ENCODE results near the gene COL4A2.

Gene COL4A2

DNA sequence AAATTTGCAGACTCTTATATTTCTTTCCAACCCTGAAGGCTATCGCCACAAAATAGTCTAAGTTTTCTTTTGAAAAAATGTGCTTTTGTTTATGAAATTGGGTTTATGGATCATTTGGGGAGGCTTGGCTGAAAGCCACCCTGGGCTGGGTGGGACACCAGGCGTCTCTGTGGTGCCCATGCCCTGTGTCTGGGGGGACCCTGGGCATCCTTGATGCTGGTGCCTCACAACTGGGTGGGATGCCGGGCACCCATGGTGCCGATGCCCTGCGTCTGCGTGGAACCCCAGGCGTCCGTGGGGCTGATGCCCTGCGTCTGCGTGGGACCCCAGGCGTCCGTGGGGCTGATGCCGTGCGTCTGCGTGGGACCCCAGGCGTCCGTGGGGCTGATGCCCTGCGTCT lies 149.5 kb downstream of the COL4A2 start:
- Histone ChIP-seq H3K9me3 (ENCODE audit: low read depth, low read length) (no peaks in the 10 kb centered on the region), H3K4me3 (no peak overlapping the region), H3K27ac (no peak overlapping the region), H3K36me3 (ENCODE audit: insufficient read depth, low read length) (no peaks in the 10 kb centered on the region), H3K9ac (ENCODE audit: insufficient read length) (no peak overlapping the region)
- DNase-seq (ENCODE audit: low read depth, low spot score) = no peak
- TF ChIP-seq EZH2 (IDR thresholded peaks at IDR 0.05) (no peak), FOXP2 (optimal IDR thresholded peaks at IDR 0.05; ENCODE audit: control extremely low read depth, extremely low read length, insufficient read depth) (no peak), POLR2AphosphoS5 (IDR thresholded peaks at IDR 0.05; ENCODE audit: borderline replicate concordance, low read depth, low read length) (no peak)

DNA sequence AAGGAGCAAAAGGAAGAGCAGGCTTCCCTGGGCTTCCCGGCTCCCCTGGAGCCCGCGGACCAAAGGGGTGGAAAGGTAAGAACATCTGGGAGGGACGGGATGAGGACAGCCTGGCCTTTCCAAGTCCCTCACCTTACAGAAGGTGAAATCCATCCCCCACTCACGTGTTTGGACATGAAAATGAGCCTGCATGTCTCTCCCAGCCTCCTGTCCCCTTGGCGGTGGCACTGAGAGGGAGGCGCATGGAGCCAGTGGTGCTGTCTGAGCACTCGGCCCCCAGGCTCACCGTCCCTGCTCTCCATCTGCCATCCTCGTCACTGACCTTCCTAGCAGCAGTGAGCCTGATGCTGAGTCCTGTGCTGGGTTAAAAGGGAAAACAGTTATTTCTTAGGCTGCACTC lies 150.3 kb downstream of the COL4A2 start:
- no peak for DNase-seq (ENCODE audit: low read depth, low spot score)
- no peaks in the 10 kb centered on the region for H3K9me3 ChIP-seq (ENCODE audit: low read depth, low read length)
- no peak overlapping the region for H3K4me3 ChIP-seq
- TF ChIP-seq FOXP2 (optimal IDR thresholded peaks at IDR 0.05; ENCODE audit: control extremely low read depth, extremely low read length, insufficient read depth) (no peak), POLR2AphosphoS5 (IDR thresholded peaks at IDR 0.05; ENCODE audit: borderline replicate concordance, low read depth, low read length) (no peak), EZH2 (IDR thresholded peaks at IDR 0.05) (no peak)
- H3K36me3 ChIP-seq (ENCODE audit: insufficient read depth, low read length) = no peaks in the 10 kb centered on the region
- H3K27ac ChIP-seq = no peak overlapping the region
- H3K9ac ChIP-seq (ENCODE audit: insufficient read length) = no peak overlapping the region

DNA sequence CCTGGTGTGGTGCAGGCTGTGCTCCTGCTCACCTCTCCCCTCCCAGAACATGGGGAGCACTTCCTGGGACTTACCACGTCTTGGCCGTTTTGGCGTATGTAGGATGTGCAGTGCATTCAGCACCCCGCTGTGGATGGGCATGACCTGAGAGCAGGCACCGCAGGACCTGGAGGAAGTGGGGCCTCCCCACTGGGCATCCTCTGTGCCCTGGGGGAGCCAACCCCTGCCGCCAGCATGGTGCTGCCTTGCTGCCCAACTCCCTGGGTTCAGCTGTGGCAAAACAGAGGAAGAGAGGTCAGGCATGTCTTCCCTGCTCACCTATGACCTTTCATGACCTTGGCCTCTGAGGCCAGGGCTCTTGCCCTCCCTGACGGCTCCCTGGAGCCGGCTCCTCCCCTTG lies 150.9 kb downstream of the COL4A2 start:
- Histone ChIP-seq H3K9me3 (ENCODE audit: low read depth, low read length) (no peaks in the 10 kb centered on the region), H3K27ac (no peak overlapping the region), H3K4me3 (no peak overlapping the region), H3K36me3 (ENCODE audit: insufficient read depth, low read length) (no peaks in the 10 kb centered on the region), H3K9ac (ENCODE audit: insufficient read length) (no peak overlapping the region)
- no peak for DNase-seq (ENCODE audit: low read depth, low spot score)
- TF ChIP-seq POLR2AphosphoS5 (IDR thresholded peaks at IDR 0.05; ENCODE audit: borderline replicate concordance, low read depth, low read length) (no peak), FOXP2 (optimal IDR thresholded peaks at IDR 0.05; ENCODE audit: control extremely low read depth, extremely low read length, insufficient read depth) (no peak), EZH2 (IDR thresholded peaks at IDR 0.05) (no peak)

DNA sequence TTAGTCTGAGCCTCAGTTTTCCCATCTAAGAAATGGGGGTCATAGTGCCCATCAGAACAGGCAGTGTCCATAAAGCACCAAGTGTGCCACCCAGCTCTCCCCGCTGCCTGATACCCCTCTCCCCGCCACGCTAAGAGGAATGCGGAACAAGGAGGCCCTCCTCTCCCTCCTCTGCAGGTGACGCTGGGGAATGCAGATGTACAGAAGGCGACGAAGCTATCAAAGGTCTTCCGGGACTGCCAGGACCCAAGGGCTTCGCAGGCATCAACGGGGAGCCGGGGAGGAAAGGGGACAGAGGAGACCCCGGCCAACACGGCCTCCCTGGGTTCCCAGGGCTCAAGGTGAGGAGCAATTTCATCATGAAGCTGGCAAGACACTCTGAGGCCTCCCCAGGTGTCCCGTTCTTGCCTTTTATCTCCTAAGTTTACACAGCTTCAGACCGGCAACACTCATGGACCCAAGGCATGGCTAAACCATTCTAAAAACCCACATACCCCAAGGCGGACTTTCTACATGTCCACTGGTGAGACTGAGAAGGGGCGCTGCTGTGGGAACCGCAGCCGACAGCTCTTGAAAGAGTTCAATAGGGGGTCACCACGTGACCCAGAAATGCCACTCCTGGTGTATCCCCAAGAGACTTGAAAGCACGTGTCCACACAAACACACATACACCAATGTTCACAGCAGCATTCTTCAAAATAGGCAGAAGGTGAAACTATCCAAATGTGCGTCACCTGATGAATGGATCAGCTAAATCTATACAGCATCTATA lies 151.7 kb downstream of the COL4A2 start:
- Histone ChIP-seq H3K9ac (ENCODE audit: insufficient read length) (no peak overlapping the region), H3K36me3 (ENCODE audit: insufficient read depth, low read length) (no peaks in the 10 kb centered on the region), H3K4me3 (no peak overlapping the region), H3K9me3 (ENCODE audit: low read depth, low read length) (no peaks in the 10 kb centered on the region), H3K27ac (no peak overlapping the region)
- no peak for DNase-seq (ENCODE audit: low read depth, low spot score)
- TF ChIP-seq EZH2 (IDR thresholded peaks at IDR 0.05) (no peak), FOXP2 (optimal IDR thresholded peaks at IDR 0.05; ENCODE audit: control extremely low read depth, extremely low read length, insufficient read depth) (no peak), POLR2AphosphoS5 (IDR thresholded peaks at IDR 0.05; ENCODE audit: borderline replicate concordance, low read depth, low read length) (no peak)

DNA sequence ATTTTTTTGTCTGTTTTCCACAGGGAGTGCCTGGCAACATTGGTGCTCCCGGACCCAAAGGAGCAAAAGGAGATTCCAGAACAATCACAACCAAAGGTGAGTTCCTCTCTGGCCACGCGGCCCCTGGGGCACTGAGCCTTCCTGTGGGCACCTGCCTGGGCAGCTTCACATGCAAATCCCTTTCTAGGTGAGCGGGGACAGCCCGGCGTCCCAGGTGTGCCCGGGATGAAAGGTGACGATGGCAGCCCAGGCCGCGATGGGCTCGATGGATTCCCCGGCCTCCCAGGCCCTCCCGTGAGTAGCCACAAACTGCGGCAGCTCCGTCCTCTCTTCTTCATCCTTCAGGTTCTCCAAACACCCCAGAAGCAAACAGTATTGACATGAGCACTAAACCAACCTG lies 155.0 kb downstream of the COL4A2 start:
- TF ChIP-seq FOXP2 (optimal IDR thresholded peaks at IDR 0.05; ENCODE audit: control extremely low read depth, extremely low read length, insufficient read depth) (no peak), EZH2 (IDR thresholded peaks at IDR 0.05) (no peak), POLR2AphosphoS5 (IDR thresholded peaks at IDR 0.05; ENCODE audit: borderline replicate concordance, low read depth, low read length) (no peak)
- H3K4me3 ChIP-seq = no peak overlapping the region
- no peaks in the 10 kb centered on the region for H3K9me3 ChIP-seq (ENCODE audit: low read depth, low read length)
- no peaks in the 10 kb centered on the region for H3K36me3 ChIP-seq (ENCODE audit: insufficient read depth, low read length)
- no peak for DNase-seq (ENCODE audit: low read depth, low spot score)
- no peak overlapping the region for H3K9ac ChIP-seq (ENCODE audit: insufficient read length)
- no peak overlapping the region for H3K27ac ChIP-seq

DNA sequence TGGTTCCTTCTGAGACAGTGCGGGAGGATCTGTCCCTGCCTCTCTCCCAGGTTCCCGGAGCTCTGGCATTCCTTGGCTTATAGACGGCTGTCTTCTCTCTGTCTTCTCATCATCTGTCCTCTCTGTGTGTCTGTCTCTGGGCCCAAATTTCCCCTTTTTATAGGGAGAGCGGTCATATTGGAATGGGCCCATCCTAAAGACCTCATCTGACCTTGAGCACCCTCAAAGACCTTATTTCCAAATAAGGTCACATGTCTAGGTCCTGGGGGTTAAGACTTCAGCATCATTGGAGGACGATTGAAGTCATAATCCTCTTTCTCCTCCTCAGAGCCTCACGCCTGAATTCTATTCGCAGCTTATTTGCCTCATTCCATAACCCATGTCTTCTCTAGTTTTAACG lies 156.1 kb downstream of the COL4A2 start:
- Histone ChIP-seq H3K27ac (no peak overlapping the region), H3K9ac (ENCODE audit: insufficient read length) (no peak overlapping the region), H3K36me3 (ENCODE audit: insufficient read depth, low read length) (no peaks in the 10 kb centered on the region), H3K4me3 (no peak overlapping the region), H3K9me3 (ENCODE audit: low read depth, low read length) (no peaks in the 10 kb centered on the region)
- TF ChIP-seq POLR2AphosphoS5 (IDR thresholded peaks at IDR 0.05; ENCODE audit: borderline replicate concordance, low read depth, low read length) = no peak
- no peak for TF ChIP-seq EZH2 (IDR thresholded peaks at IDR 0.05)
- no peak for TF ChIP-seq FOXP2 (optimal IDR thresholded peaks at IDR 0.05; ENCODE audit: control extremely low read depth, extremely low read length, insufficient read depth)
- no peak for DNase-seq (ENCODE audit: low read depth, low spot score)

DNA sequence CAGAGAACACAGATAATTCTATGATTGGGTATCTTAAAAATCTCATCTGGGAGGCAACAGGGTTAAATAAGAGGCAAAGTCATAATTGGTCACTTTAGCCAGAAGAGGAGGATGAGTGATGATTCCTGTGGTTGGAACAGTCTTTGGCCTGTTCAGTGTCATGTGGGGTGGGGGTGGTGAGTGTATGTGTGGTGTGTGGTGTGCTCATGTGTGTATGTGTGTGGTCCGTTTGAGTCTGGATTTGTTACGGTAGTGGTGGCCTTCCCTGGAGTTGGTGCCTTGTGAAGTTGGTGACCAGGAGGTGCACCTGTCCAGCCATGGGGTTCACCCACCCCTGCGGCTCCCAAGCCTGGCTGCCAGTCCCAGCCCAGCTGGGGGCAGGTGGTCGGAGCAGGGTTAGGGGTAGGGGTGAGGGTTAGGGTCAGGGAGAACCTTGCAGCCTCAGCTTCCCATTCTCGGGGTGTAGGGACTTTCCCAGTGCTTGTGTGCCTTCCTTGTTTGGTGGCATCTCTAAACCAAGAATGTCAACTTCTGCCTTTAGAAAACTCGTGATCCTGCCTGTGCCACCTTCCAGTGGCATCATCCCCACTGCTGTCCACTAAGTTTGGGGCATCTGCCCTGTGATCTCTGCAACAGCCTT lies 156.9 kb downstream of the COL4A2 start:
- Histone ChIP-seq H3K36me3 (ENCODE audit: insufficient read depth, low read length) (no peaks in the 10 kb centered on the region), H3K9ac (ENCODE audit: insufficient read length) (no peak overlapping the region), H3K4me3 (no peak overlapping the region), H3K9me3 (ENCODE audit: low read depth, low read length) (no peaks in the 10 kb centered on the region), H3K27ac (no peak overlapping the region)
- DNase-seq (ENCODE audit: low read depth, low spot score) = no peak
- TF ChIP-seq POLR2AphosphoS5 (IDR thresholded peaks at IDR 0.05; ENCODE audit: borderline replicate concordance, low read depth, low read length) = no peak
- TF ChIP-seq EZH2 (IDR thresholded peaks at IDR 0.05) = no peak
- TF ChIP-seq FOXP2 (optimal IDR thresholded peaks at IDR 0.05; ENCODE audit: control extremely low read depth, extremely low read length, insufficient read depth) = no peak

DNA sequence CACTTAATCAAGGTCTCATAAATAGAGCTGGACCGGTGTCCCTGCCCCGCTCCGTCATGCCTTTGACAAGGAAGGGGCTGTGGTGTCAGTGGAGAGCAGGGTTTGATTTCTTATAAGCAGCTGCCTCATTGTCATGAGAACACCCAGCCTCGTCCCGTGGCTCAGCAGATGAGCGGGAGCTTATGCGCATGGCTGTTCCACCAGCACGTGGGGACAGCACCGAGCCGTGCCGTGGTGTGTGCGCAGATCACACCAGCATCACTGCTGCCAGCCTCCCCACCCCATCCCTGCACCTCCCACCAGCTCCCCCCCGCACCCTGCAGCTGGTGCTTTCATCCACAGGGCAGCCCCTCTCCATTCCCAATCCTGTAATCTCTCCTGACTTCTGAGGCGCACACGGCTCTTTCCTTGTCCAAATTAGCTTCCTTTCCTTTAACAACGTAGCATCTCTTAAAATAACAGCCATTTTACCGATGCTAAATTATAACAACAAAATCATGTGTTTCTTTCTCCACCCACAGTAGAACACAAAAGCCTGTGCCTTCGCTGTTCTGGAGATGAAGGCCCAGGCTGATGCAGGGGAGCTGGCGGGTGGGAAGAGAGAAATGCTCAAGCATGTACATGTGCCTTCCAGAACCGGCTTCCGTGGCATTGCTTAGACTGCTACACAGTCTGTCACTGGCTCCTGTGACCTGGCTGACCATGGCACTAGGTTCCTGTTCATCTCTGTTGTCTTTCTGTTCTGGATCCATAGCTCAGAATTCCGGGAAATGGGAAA lies 157.7 kb downstream of the COL4A2 start:
- no peak overlapping the region for H3K9ac ChIP-seq (ENCODE audit: insufficient read length)
- H3K4me3 ChIP-seq = no peak overlapping the region
- no peaks in the 10 kb centered on the region for H3K9me3 ChIP-seq (ENCODE audit: low read depth, low read length)
- TF ChIP-seq POLR2AphosphoS5 (IDR thresholded peaks at IDR 0.05; ENCODE audit: borderline replicate concordance, low read depth, low read length) (no peak), EZH2 (IDR thresholded peaks at IDR 0.05) (no peak), FOXP2 (optimal IDR thresholded peaks at IDR 0.05; ENCODE audit: control extremely low read depth, extremely low read length, insufficient read depth) (no peak)
- H3K27ac ChIP-seq = no peak overlapping the region
- H3K36me3 ChIP-seq (ENCODE audit: insufficient read depth, low read length) = no peaks in the 10 kb centered on the region
- DNase-seq (ENCODE audit: low read depth, low spot score) = no peak
